Parathyroid adenoma (tissue), 2 donors: Measurements from ENCODE around the gene KITLG.
A peak's percentile ranks its signal among the peaks of the same experiment; 100 is the strongest.
"Not testable (repeated sequence)": the region's sequence is repeated elsewhere in the genome, so short reads cannot be mapped to it uniquely, and the experiment has no call there.

Experiments used
- H2AFZ ChIP-seq: fragments of 300-600 bp; sonication (generic); one replicate; pipeline ENCODE4 v1.7.0; 2017; ENCODE audit warnings: antibody characterized with exemption, mild to moderate bottlenecking
- H3K27ac ChIP-seq: fragments of 300-600 bp; sonication (generic); one replicate; pipeline ENCODE4 v1.7.0; 2017
- H3K27me3 ChIP-seq: fragments of 300-600 bp; sonication (generic); one replicate; pipeline ENCODE4 v1.7.0; 2017; ENCODE audit warnings: low read length; ENCODE audit not compliant: control insufficient read depth, insufficient read depth
- H3K36me3 ChIP-seq: fragments of 300-600 bp; sonication (generic); one replicate; pipeline ENCODE4 v1.7.0; 2017; ENCODE audit warnings: low read length; ENCODE audit not compliant: control insufficient read depth, insufficient read depth
- H3K4me1 ChIP-seq: fragments of 300-600 bp; sonication (generic); one replicate; pipeline ENCODE4 v1.7.0; 2017; ENCODE audit warnings: control low read depth
- H3K4me2 ChIP-seq: fragments of 300-600 bp; sonication (generic); one replicate; pipeline ENCODE4 v1.7.0; 2017; ENCODE audit warnings: low read length
- H3K4me3 ChIP-seq: fragments of 300-600 bp; sonication (generic); one replicate; pipeline ENCODE4 v1.7.0; 2017; ENCODE audit warnings: low read depth, low read length
- H3K79me2 ChIP-seq: fragments of 300-600 bp; sonication (generic); one replicate; pipeline ENCODE4 v1.7.0; 2017; ENCODE audit warnings: control low read depth
- H3K9ac ChIP-seq: fragments of 300-600 bp; sonication (generic); one replicate; pipeline ENCODE4 v1.7.0; 2017; ENCODE audit warnings: mild to moderate bottlenecking
- H3K9me3 ChIP-seq: fragments of 300-600 bp; sonication (generic); one replicate; pipeline ENCODE4 v1.7.0; 2017; ENCODE audit warnings: low read length; ENCODE audit not compliant: control insufficient read depth
- TF ChIP-seq, protein P1 (sequence below): fragments of 300-600 bp; sonication (generic); IDR thresholded peaks from one replicate; pipeline ENCODE4 v1.7.0; 2017; ENCODE audit warnings: antibody characterized with exemption, mild to moderate bottlenecking
- donor health status: primary hyperparathyroidism.

Gene KITLG, protein sequence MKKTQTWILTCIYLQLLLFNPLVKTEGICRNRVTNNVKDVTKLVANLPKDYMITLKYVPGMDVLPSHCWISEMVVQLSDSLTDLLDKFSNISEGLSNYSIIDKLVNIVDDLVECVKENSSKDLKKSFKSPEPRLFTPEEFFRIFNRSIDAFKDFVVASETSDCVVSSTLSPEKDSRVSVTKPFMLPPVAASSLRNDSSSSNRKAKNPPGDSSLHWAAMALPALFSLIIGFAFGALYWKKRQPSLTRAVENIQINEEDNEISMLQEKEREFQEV

DNA sequence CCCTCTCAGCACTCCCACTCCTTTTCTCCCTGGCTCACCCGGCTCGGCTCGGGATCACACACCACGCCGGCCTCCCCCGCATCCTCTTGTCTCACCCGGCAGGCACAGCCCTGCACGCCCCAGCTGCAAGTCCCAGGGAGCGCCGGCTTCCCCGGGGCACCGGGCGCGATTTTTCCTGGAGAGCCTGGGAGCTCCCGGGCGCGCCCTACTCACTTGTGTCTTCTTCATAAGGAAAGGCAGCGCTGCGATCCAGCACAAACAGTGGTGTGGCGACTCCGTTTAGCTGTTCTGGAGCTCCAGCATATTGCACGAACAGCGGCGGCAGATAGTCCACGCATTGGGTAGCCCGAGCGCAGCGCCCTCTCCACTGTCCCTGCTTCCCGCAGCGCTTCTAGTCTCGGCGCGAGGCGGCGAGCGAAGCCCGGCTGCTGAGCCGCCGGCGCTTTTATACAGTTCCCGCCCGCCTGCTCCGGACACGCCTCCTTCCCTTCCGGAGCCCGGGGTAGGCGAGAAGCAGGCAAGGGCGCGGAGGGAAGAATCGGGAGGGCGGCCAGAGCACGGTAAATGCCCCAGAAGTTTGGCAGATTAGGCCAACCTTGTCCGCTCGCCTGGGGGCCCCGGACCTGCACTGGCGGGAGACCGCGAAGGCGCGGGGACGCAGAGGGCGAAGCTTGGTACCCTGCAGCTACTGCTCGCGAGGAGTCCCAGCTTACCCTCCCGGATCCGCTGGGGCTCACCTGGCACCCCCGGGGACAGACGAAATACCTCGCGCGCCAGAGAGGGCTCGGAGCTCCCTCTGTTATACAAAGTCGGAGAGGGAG lies at the start of gene KITLG:
TSS of gene KITLG (minus strand) at position 421 of the 821 bp plus-strand sequence. CDS start at position 228, 193 bp downstream.
- peak within 1 kb of the TSS; percentile 92 for H3K4me2 ChIP-seq
- no peaks in the 10 kb centered on the region for H3K79me2 ChIP-seq
- H3K9ac ChIP-seq, result no peak within 1 kb of the TSS
- H3K4me3 ChIP-seq, result peak within 1 kb of the TSS; percentile 53
- no peaks in the 10 kb centered on the region for H3K36me3 ChIP-seq
- H3K27ac ChIP-seq, result no peak within 1 kb of the TSS
- H3K9me3 ChIP-seq, result no peaks in the 10 kb centered on the region
- TF ChIP-seq, protein P1, sequence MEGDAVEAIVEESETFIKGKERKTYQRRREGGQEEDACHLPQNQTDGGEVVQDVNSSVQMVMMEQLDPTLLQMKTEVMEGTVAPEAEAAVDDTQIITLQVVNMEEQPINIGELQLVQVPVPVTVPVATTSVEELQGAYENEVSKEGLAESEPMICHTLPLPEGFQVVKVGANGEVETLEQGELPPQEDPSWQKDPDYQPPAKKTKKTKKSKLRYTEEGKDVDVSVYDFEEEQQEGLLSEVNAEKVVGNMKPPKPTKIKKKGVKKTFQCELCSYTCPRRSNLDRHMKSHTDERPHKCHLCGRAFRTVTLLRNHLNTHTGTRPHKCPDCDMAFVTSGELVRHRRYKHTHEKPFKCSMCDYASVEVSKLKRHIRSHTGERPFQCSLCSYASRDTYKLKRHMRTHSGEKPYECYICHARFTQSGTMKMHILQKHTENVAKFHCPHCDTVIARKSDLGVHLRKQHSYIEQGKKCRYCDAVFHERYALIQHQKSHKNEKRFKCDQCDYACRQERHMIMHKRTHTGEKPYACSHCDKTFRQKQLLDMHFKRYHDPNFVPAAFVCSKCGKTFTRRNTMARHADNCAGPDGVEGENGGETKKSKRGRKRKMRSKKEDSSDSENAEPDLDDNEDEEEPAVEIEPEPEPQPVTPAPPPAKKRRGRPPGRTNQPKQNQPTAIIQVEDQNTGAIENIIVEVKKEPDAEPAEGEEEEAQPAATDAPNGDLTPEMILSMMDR, result peak; percentile 15
- peak within 1 kb of the TSS; percentile 73 for H2AFZ ChIP-seq
- no peaks in the 10 kb centered on the region for H3K27me3 ChIP-seq
- no peaks in the 10 kb centered on the region for H3K4me1 ChIP-seq

- H3K36me3 ChIP-seq, result no peaks in the 10 kb centered on the region
- H3K4me2 ChIP-seq, result no peak overlapping the region
- no peak overlapping the region for H3K4me3 ChIP-seq
- no peak overlapping the region for H3K9ac ChIP-seq
- TF ChIP-seq, protein P1, result no peak
- H3K27ac ChIP-seq, result no peak overlapping the region
- H3K9me3 ChIP-seq, result no peaks in the 10 kb centered on the region
- H2AFZ ChIP-seq, result no peak overlapping the region
- H3K79me2 ChIP-seq, result no peaks in the 10 kb centered on the region
- H3K4me1 ChIP-seq, result no peaks in the 10 kb centered on the region
- no peaks in the 10 kb centered on the region for H3K27me3 ChIP-seq
These were observed 48.7 kb upstream of the KITLG start for GRCh38 chr12:88628856-88629509.

DNA sequence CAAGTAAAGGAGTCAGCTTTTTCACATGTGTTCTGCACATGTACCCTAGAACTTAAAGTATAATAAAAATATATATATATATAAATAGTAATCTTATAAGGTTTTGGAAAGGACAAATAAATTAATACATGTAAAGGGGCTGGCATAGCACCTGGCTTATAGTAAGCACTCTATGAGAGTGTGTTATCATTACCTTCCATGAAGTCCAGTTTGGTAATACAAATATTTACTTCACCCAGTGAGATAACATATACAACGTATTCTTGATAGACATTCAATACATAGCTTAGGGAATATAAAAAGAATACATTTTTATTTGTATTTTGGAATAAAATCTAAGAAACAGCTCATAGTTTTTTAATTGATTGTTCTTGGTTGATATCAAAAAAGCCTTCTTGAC lies 47.8 kb upstream of the KITLG start:
- not testable (repeated sequence) for H3K9me3 ChIP-seq, H3K9ac ChIP-seq, H3K36me3 ChIP-seq, H3K79me2 ChIP-seq, H3K27ac ChIP-seq, H3K4me3 ChIP-seq, H2AFZ ChIP-seq, H3K4me1 ChIP-seq, H3K4me2 ChIP-seq, H3K27me3 ChIP-seq

GRCh38 chr12:88627501-88627900 lies 47.2 kb upstream of the KITLG start:
- H3K36me3 ChIP-seq, result no peaks in the 10 kb centered on the region
- TF ChIP-seq, protein P1, result no peak
- no peaks in the 10 kb centered on the region for H3K79me2 ChIP-seq
- H3K4me1 ChIP-seq, result no peaks in the 10 kb centered on the region
- no peaks in the 10 kb centered on the region for H3K9me3 ChIP-seq
- H3K27me3 ChIP-seq, result no peaks in the 10 kb centered on the region
- no peak overlapping the region for H3K27ac ChIP-seq
- H3K4me2 ChIP-seq, result no peak overlapping the region
- H3K9ac ChIP-seq, result no peak overlapping the region
- H2AFZ ChIP-seq, result no peak overlapping the region
- H3K4me3 ChIP-seq, result no peak overlapping the region

- Histone ChIP-seq H3K27me3 (no peaks in the 10 kb centered on the region), H3K79me2 (no peaks in the 10 kb centered on the region), H3K9ac (no peak overlapping the region), H3K27ac (no peak overlapping the region), H3K4me3 (no peak overlapping the region), H2AFZ (no peak overlapping the region), H3K9me3 (no peaks in the 10 kb centered on the region), H3K36me3 (no peaks in the 10 kb centered on the region), H3K4me1 (no peaks in the 10 kb centered on the region), H3K4me2 (no peak overlapping the region)
- TF ChIP-seq, protein P1, result no peak
These were observed 45.1 kb upstream of the KITLG start for GRCh38 chr12:88625356-88625755.
